ENCODE results near the gene GP1BA. TPM values are rescaled to one million over a fixed set of nuclear protein-coding genes. Genes with fewer than 3 reads are reported as not detected.

The GP1BA gene
- total RNA-seq, 1 donor from 2014 or later: not detected

DNA sequence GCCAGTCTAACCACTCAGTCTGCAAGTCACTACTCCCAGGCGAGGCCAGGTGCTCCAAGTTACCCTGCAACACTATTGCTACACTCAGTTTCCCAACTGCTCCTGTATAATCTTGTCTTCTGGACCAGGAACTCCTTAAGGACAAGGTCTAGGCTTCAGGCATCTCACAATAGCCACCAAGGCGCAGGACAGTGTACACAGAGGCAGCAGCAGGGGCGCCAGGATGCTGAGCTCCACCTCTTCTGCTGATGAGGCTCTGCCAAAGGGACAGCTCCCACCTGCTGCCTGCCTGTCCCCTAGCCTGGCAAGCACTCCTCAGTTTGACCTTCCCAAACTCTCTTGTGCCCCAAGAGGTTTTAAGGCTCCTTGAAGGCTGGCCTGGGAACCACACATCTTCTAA lies 4.4 kb downstream of the GP1BA start:
- no peaks in the 10 kb centered on the region for H3K9me3 Mint-ChIP-seq (ENCODE audit: unreplicated experiment)
- no peak for DNase-seq (ENCODE audit: extremely low spot score, unreplicated experiment)
- H3K27me3 Mint-ChIP-seq (ENCODE audit: unreplicated experiment): no peaks in the 10 kb centered on the region
- no peak overlapping the region for H3K27ac Mint-ChIP-seq (ENCODE audit: unreplicated experiment)
- peaks cover 31% of the 10 kb centered on the region for H3K4me1 Mint-ChIP-seq (ENCODE audit: unreplicated experiment)
- no peak overlapping the region for H3K4me3 Mint-ChIP-seq (ENCODE audit: unreplicated experiment)
- peaks cover 8% of the 10 kb centered on the region for H3K36me3 Mint-ChIP-seq (ENCODE audit: unreplicated experiment)
- TF ChIP-seq, protein P1, sequence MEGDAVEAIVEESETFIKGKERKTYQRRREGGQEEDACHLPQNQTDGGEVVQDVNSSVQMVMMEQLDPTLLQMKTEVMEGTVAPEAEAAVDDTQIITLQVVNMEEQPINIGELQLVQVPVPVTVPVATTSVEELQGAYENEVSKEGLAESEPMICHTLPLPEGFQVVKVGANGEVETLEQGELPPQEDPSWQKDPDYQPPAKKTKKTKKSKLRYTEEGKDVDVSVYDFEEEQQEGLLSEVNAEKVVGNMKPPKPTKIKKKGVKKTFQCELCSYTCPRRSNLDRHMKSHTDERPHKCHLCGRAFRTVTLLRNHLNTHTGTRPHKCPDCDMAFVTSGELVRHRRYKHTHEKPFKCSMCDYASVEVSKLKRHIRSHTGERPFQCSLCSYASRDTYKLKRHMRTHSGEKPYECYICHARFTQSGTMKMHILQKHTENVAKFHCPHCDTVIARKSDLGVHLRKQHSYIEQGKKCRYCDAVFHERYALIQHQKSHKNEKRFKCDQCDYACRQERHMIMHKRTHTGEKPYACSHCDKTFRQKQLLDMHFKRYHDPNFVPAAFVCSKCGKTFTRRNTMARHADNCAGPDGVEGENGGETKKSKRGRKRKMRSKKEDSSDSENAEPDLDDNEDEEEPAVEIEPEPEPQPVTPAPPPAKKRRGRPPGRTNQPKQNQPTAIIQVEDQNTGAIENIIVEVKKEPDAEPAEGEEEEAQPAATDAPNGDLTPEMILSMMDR (IDR thresholded peaks at IDR 0.05): no peak

DNA sequence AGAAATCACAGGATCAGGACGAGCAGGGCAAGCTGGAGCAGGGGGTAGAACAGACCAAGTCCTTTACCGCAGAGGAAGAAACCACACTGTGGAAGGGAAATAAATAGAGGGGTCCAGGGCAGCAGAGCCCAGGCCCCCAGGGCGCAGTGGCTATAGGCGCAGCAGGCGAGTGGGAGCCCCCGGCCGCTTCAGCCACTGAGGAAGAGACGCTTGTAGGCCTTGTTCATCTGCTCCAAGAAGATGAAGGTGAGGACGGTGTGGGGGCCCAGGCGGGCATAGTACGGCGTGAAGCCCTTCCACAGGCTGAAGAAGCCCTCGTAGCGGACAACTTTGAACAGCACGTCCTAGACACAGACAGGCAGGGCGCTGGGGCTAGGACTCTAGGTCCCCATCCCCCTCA lies 5.5 kb downstream of the GP1BA start:
- no peak overlapping the region for H3K27ac Mint-ChIP-seq (ENCODE audit: unreplicated experiment)
- no peaks in the 10 kb centered on the region for H3K9me3 Mint-ChIP-seq (ENCODE audit: unreplicated experiment)

DNA sequence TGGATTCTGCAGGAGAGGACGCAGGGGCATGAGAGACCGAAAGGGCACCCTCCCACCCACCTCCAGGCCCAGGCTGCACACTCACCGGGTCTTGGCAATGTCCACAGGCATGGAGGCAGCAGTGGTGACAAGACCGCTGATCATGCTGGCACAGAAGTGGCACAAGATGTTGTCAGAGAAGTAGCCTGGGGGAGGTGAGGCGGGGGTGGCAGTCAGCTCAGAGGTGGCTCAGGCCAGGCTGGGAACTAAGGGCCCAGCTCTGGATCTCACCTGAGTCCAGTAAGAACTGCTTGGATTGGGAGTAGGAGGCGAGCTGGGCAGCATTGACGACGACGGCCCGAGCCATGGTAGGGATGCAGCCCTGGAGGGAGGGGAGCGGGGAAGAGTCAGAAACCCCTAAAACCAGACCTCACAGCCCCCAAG lies 6.0 kb downstream of the GP1BA start:
- peak overlapping the region; percentile 85 for H3K4me3 Mint-ChIP-seq (ENCODE audit: unreplicated experiment)
- H3K27me3 Mint-ChIP-seq (ENCODE audit: unreplicated experiment): no peaks in the 10 kb centered on the region
- peaks cover 14% of the 10 kb centered on the region for H3K36me3 Mint-ChIP-seq (ENCODE audit: unreplicated experiment)
- TF ChIP-seq, protein P1 (IDR thresholded peaks at IDR 0.05): no peak
- peaks cover 42% of the 10 kb centered on the region for H3K4me1 Mint-ChIP-seq (ENCODE audit: unreplicated experiment)
- H3K9me3 Mint-ChIP-seq (ENCODE audit: unreplicated experiment): no peaks in the 10 kb centered on the region
- no peak for DNase-seq (ENCODE audit: extremely low spot score, unreplicated experiment)
- H3K27ac Mint-ChIP-seq (ENCODE audit: unreplicated experiment): no peak overlapping the region

More for the DNA sequence above, 5.5 kb downstream of the GP1BA start:
- no peaks in the 10 kb centered on the region for H3K27me3 Mint-ChIP-seq (ENCODE audit: unreplicated experiment)
- TF ChIP-seq, protein P1 (IDR thresholded peaks at IDR 0.05): no peak
- H3K4me1 Mint-ChIP-seq (ENCODE audit: unreplicated experiment): peaks cover 38% of the 10 kb centered on the region
- no peak for DNase-seq (ENCODE audit: extremely low spot score, unreplicated experiment)
- peak overlapping the region; percentile 14 for H3K4me3 Mint-ChIP-seq (ENCODE audit: unreplicated experiment)
- H3K36me3 Mint-ChIP-seq (ENCODE audit: unreplicated experiment): peaks cover 11% of the 10 kb centered on the region

DNA sequence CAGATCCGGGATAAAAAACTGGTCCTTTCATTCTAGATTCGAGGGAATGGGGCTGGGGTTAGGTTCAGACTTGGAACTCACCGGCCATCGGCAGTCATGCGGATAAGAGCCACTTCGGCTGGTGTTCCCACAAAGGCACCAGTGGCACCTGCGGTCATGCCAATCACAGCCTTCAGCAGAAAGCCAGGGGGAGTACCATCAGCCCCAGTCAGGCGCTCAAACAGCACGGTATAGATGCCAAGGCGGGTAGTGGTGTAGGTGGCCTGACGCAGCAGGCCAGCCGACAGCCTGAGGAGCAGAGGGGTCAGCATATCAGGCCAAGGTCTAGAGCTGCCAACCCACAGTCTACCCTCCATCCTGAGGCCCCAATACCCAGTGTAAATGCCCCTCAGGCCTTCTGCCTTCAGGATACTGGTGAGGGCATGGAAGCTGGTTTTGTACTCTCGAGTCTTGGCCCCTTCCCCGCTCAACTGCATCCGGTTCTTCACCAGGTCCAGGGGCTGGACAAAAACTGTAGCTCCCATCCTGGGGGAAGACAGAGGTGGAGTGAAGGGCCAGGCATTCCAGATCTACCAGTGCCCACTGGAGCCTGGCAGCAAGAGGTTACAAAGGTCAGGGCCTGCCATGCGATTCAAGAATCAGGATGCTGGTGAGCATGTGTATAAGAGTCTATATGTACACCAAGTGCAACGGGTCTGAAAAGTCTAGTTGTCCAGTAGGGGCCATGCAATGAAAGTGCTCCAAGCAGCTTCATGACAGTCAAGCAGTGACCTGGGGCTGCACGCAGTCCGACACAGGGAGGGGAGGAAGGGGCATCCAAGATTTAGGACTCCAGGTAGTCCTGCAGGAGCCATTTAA lies 6.8 kb downstream of the GP1BA start:
- Mint-ChIP-seq H3K4me3 (ENCODE audit: unreplicated experiment) (peak overlapping the region; percentile 85), H3K27ac (ENCODE audit: unreplicated experiment) (peak overlapping the region; percentile 72), H3K4me1 (ENCODE audit: unreplicated experiment) (peaks cover 41% of the 10 kb centered on the region), H3K9me3 (ENCODE audit: unreplicated experiment) (no peaks in the 10 kb centered on the region), H3K36me3 (ENCODE audit: unreplicated experiment) (peaks cover 16% of the 10 kb centered on the region), H3K27me3 (ENCODE audit: unreplicated experiment) (no peaks in the 10 kb centered on the region)
- TF ChIP-seq, protein P1 (IDR thresholded peaks at IDR 0.05): no peak
- DNase-seq (ENCODE audit: extremely low spot score, unreplicated experiment): no peak

DNA sequence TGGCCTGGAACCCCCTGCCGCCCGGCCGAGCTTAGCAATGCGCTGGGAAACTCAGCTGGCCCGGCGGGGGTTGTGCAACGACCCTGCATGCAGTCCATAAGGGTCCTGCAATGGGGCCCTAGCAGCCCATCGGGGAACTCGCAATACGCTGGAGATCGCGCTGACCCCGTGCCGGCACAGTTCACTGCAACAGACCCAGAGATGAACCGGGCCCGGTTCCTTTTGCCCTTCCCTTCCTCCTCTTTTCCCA lies 7.4 kb downstream of the GP1BA start:
- TF ChIP-seq, protein P1 (IDR thresholded peaks at IDR 0.05): no peak
- H3K27me3 Mint-ChIP-seq (ENCODE audit: unreplicated experiment): no peaks in the 10 kb centered on the region
- peaks cover 16% of the 10 kb centered on the region for H3K36me3 Mint-ChIP-seq (ENCODE audit: unreplicated experiment)

More for the DNA sequence above, 7.4 kb downstream of the GP1BA start:
- Mint-ChIP-seq H3K4me3 (ENCODE audit: unreplicated experiment) (peak overlapping the region; percentile 85), H3K4me1 (ENCODE audit: unreplicated experiment) (peaks cover 38% of the 10 kb centered on the region), H3K27ac (ENCODE audit: unreplicated experiment) (peak overlapping the region; percentile 72), H3K9me3 (ENCODE audit: unreplicated experiment) (no peaks in the 10 kb centered on the region)
- no peak for DNase-seq (ENCODE audit: extremely low spot score, unreplicated experiment)
